ENCODE results near the gene FKTN. TPM values are rescaled to one million over a fixed set of nuclear protein-coding genes. Genes with fewer than 3 reads are reported as not detected.

The FKTN gene
- total and polyA plus RNA-seq, 4 donors = 3.2 to 36.9 (median 7.4) TPM

DNA sequence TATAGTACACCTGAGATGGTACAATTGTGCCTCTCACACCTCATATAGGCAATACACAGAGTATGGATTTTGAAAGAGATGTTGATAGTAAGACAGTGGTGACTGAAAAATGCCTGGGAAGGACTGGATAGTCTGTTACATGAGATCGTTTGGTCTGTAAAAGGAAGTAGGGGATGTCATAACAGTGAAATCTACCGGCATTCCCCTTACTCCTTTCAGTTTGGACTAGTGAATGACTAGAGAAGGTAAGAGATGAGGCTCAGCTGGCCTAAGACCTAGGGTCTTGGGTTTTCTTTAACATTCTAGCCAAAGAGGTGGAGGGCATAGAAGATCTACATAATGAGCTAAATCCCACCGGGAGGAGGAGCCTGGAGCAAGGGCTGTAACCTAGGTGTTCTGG is 112.4 kb downstream of the FKTN start:
- 50 to 56% methylated on average over 3 of the region's 3 CpGs for WGBS, 2 donors
- TF ChIP-seq, protein P1, sequence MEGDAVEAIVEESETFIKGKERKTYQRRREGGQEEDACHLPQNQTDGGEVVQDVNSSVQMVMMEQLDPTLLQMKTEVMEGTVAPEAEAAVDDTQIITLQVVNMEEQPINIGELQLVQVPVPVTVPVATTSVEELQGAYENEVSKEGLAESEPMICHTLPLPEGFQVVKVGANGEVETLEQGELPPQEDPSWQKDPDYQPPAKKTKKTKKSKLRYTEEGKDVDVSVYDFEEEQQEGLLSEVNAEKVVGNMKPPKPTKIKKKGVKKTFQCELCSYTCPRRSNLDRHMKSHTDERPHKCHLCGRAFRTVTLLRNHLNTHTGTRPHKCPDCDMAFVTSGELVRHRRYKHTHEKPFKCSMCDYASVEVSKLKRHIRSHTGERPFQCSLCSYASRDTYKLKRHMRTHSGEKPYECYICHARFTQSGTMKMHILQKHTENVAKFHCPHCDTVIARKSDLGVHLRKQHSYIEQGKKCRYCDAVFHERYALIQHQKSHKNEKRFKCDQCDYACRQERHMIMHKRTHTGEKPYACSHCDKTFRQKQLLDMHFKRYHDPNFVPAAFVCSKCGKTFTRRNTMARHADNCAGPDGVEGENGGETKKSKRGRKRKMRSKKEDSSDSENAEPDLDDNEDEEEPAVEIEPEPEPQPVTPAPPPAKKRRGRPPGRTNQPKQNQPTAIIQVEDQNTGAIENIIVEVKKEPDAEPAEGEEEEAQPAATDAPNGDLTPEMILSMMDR (IDR thresholded peaks at IDR 0.05; ENCODE audit: control extremely low read depth, extremely low read depth) = no peak
- no peak for ATAC-seq (ENCODE audit: insufficient read depth, low FRiP score)

DNA sequence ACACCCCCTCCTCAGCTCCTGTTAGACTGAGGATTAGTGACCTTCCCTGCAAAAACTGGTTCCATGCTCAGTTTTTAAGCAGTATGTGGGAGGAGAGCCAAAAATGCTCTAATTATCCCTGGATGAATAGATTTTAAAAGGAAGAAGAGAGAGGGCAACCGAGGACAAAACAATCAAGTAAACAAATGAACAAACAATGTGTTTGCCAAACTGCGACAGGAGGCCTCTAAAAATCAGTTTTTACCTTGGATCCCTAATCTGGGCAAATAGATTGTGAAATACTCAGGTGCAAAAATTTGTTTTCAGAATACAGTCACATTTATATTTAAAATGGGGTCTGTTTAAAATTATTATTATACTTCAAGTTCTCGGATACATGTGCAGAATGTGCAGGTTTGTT is 112.8 kb downstream of the FKTN start:
- ATAC-seq (ENCODE audit: insufficient read depth, low FRiP score) (no peak), DNase-seq (no peak)
- Histone ChIP-seq H3K4me1 (ENCODE audit: control insufficient read depth in 5 of 5, insufficient read depth in 5 of 5, low read length in 5 of 5) (no peaks in the 10 kb centered on the region), H3K9ac (ENCODE audit: insufficient read depth in 1 of 2, low read length in 2 of 2) (no peak overlapping the region), H3K4me3 (no peak overlapping the region), H3K27ac (ENCODE audit: low read depth in 1 of 2, low read length in 1 of 2) (no peak overlapping the region), H3K9me3 (ENCODE audit: control insufficient read depth in 4 of 4, insufficient read depth in 3 of 4, low read length in 3 of 4) (no peaks in the 10 kb centered on the region), H3K36me3 (ENCODE audit: control insufficient read depth in 4 of 4, insufficient read depth in 4 of 4, low read length in 4 of 4) (no peaks in the 10 kb centered on the region), H3K27me3 (ENCODE audit: control insufficient read depth in 3 of 3, insufficient read depth in 3 of 3, low read length in 2 of 3) (no peaks in the 10 kb centered on the region)
- TF ChIP-seq, protein P1 (IDR thresholded peaks at IDR 0.05; ENCODE audit: control extremely low read depth, extremely low read depth) = no peak
- WGBS, 2 donors = 79 to 87% methylated on average over 3 of the region's 3 CpGs

More for the DNA sequence above, 112.4 kb downstream of the FKTN start:
- Histone ChIP-seq H3K9ac (ENCODE audit: insufficient read depth in 1 of 2, low read length in 2 of 2) (no peak overlapping the region), H3K4me3 (no peak overlapping the region), H3K27me3 (ENCODE audit: control insufficient read depth in 3 of 3, insufficient read depth in 3 of 3, low read length in 2 of 3) (no peaks in the 10 kb centered on the region), H3K36me3 (ENCODE audit: control insufficient read depth in 4 of 4, insufficient read depth in 4 of 4, low read length in 4 of 4) (no peaks in the 10 kb centered on the region), H3K4me1 (ENCODE audit: control insufficient read depth in 5 of 5, insufficient read depth in 5 of 5, low read length in 5 of 5) (no peaks in the 10 kb centered on the region), H3K27ac (ENCODE audit: low read depth in 1 of 2, low read length in 1 of 2) (no peak overlapping the region), H3K9me3 (ENCODE audit: control insufficient read depth in 4 of 4, insufficient read depth in 3 of 4, low read length in 3 of 4) (no peaks in the 10 kb centered on the region)
- DNase-seq = no peak

DNA sequence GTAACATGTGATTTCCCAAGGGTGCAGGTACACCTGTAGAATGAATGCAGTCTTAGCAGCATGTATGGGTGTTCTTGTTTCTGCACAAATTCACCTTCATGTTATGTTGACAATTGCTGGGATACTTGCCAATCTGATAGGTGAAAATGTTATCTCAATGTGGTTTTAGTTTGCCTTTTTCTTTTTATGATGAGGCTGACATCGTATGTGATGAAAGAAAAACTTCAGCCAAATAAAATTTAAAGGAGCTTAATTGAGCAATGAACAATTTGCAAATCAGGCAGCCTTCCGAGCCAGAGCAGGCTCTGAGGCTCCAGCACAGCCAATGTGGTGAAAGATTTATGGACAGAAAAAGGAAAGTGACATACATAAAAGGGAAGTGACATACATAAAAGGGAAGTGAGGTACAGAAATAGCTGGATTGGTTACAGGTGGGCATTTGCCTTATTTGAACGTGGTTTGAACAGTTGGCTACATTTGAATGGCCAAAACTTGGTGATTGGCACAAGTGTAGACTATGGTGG is 114.8 kb downstream of the FKTN start:
- Histone ChIP-seq H3K9ac (ENCODE audit: insufficient read depth in 1 of 2, low read length in 2 of 2) (no peak overlapping the region), H3K4me1 (ENCODE audit: control insufficient read depth in 5 of 5, insufficient read depth in 5 of 5, low read length in 5 of 5) (no peaks in the 10 kb centered on the region), H3K27me3 (ENCODE audit: control insufficient read depth in 3 of 3, insufficient read depth in 3 of 3, low read length in 2 of 3) (no peaks in the 10 kb centered on the region), H3K9me3 (ENCODE audit: control insufficient read depth in 4 of 4, insufficient read depth in 3 of 4, low read length in 3 of 4) (no peaks in the 10 kb centered on the region), H3K27ac (ENCODE audit: low read depth in 1 of 2, low read length in 1 of 2) (no peak overlapping the region), H3K4me3 (no peak overlapping the region), H3K36me3 (ENCODE audit: control insufficient read depth in 4 of 4, insufficient read depth in 4 of 4, low read length in 4 of 4) (no peaks in the 10 kb centered on the region)
- 15 to 24% methylated on average over 3 of the region's 3 CpGs for WGBS, 2 donors
- TF ChIP-seq, protein P1 (IDR thresholded peaks at IDR 0.05; ENCODE audit: control extremely low read depth, extremely low read depth) = no peak
- ATAC-seq (ENCODE audit: insufficient read depth, low FRiP score) (no peak), DNase-seq (no peak)

DNA sequence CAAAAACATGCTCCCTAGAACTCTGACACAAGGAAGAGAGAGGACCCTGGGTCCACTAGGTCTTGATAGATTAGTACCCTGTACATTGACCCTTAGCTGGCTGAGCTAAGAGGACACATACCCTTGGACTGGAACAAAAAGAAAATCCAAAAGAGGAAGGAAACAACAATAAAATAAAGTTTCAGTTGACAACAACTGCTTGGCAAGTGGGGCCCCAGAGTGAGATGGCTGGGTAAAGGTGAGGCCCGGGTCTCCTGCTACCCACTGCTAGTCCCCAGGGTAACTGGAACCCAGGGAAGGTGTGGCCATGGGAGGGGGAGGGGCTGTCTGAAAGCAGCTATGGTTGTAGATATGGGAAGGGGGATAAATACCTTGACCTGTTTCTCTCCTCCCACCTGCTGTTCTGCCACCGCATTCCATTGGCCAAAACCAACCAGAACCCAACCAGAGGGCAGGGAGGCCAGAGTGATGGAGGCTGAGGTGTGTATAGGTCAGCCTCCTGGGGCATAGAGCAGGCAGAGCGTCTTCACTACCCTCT is 116.0 kb downstream of the FKTN start:
- H3K9me3 ChIP-seq (ENCODE audit: control insufficient read depth in 4 of 4, insufficient read depth in 3 of 4, low read length in 3 of 4) = no peaks in the 10 kb centered on the region
- ATAC-seq (ENCODE audit: insufficient read depth, low FRiP score) = no peak
- no peak for DNase-seq
- H3K4me3 ChIP-seq = no peak overlapping the region
- no peaks in the 10 kb centered on the region for H3K36me3 ChIP-seq (ENCODE audit: control insufficient read depth in 4 of 4, insufficient read depth in 4 of 4, low read length in 4 of 4)
- TF ChIP-seq, protein P1 (IDR thresholded peaks at IDR 0.05; ENCODE audit: control extremely low read depth, extremely low read depth) = no peak
- H3K27me3 ChIP-seq (ENCODE audit: control insufficient read depth in 3 of 3, insufficient read depth in 3 of 3, low read length in 2 of 3) = no peaks in the 10 kb centered on the region
- no peak overlapping the region for H3K9ac ChIP-seq (ENCODE audit: insufficient read depth in 1 of 2, low read length in 2 of 2)
- H3K27ac ChIP-seq (ENCODE audit: low read depth in 1 of 2, low read length in 1 of 2) = no peak overlapping the region
- WGBS, 2 donors = 69 to 72% methylated on average over 3 of the region's 3 CpGs
- no peaks in the 10 kb centered on the region for H3K4me1 ChIP-seq (ENCODE audit: control insufficient read depth in 5 of 5, insufficient read depth in 5 of 5, low read length in 5 of 5)

All from lung (tissue), 12 donors.